Measurements from ENCODE around the gene RAP2C.
A peak's percentile ranks its signal among the peaks of the same experiment; 100 is the strongest.

RAP2C gene

GRCh38 chrX:132235488-132235887 lies 16.2 kb upstream of the RAP2C start:
- TF ChIP-seq, protein P1, sequence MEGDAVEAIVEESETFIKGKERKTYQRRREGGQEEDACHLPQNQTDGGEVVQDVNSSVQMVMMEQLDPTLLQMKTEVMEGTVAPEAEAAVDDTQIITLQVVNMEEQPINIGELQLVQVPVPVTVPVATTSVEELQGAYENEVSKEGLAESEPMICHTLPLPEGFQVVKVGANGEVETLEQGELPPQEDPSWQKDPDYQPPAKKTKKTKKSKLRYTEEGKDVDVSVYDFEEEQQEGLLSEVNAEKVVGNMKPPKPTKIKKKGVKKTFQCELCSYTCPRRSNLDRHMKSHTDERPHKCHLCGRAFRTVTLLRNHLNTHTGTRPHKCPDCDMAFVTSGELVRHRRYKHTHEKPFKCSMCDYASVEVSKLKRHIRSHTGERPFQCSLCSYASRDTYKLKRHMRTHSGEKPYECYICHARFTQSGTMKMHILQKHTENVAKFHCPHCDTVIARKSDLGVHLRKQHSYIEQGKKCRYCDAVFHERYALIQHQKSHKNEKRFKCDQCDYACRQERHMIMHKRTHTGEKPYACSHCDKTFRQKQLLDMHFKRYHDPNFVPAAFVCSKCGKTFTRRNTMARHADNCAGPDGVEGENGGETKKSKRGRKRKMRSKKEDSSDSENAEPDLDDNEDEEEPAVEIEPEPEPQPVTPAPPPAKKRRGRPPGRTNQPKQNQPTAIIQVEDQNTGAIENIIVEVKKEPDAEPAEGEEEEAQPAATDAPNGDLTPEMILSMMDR (IDR thresholded peaks at IDR 0.05; ENCODE audit: borderline replicate concordance, insufficient read depth, low read depth, low read length), result no peak

GRCh38 chrX:132231587-132231986 lies 12.3 kb upstream of the RAP2C start:
- TF ChIP-seq, protein P1 (IDR thresholded peaks at IDR 0.05; ENCODE audit: borderline replicate concordance, insufficient read depth, low read depth, low read length), result no peak
- H3K4me3 ChIP-seq (ENCODE audit: low read depth, low read length), result no peak overlapping the region

More at GRCh38 chrX:132235488-132235887, 16.2 kb upstream of the RAP2C start:
- no peak overlapping the region for H3K4me3 ChIP-seq (ENCODE audit: low read depth, low read length)

GRCh38 chrX:132227383-132228112 lies 8.3 kb upstream of the RAP2C start:
- TF ChIP-seq, protein P1 (IDR thresholded peaks at IDR 0.05; ENCODE audit: borderline replicate concordance, insufficient read depth, low read depth, low read length), result no peak

GRCh38 chrX:132226169-132226568 lies 6.9 kb upstream of the RAP2C start:
- H3K4me3 ChIP-seq (ENCODE audit: low read depth, low read length), result no peak overlapping the region
- TF ChIP-seq, protein P1 (IDR thresholded peaks at IDR 0.05; ENCODE audit: borderline replicate concordance, insufficient read depth, low read depth, low read length), result no peak

More at GRCh38 chrX:132227383-132228112, 8.3 kb upstream of the RAP2C start:
- no peak overlapping the region for H3K4me3 ChIP-seq (ENCODE audit: low read depth, low read length)

GRCh38 chrX:132218100-132218812 lies 991 bp downstream of the RAP2C start:
- TF ChIP-seq, protein P1 (IDR thresholded peaks at IDR 0.05; ENCODE audit: borderline replicate concordance, insufficient read depth, low read depth, low read length), result no peak
- H3K4me3 ChIP-seq (ENCODE audit: low read depth, low read length), result peak overlapping the region; percentile 71

- H3K4me3 ChIP-seq (ENCODE audit: low read depth, low read length), result peak overlapping the region; percentile 71
- TF ChIP-seq, protein P1 (IDR thresholded peaks at IDR 0.05; ENCODE audit: borderline replicate concordance, insufficient read depth, low read depth, low read length), result no peak
These were observed 1.8 kb downstream of the RAP2C start for GRCh38 chrX:132217203-132218073.

All from GM12875 (cell line).